Mesendoderm (in vitro differentiated cells): ENCODE data around the gene BTBD7.

Source experiments
- DNase-seq: peaks from one replicate; pipeline ENCODE4 v3.0.0; 2013
- H2AK5ac ChIP-seq: 2 replicates; pipeline ENCODE4 v1.6.1; 2013; ENCODE audit warnings: low read length, inconsistent platforms
- H2BK120ac ChIP-seq: 2 replicates; pipeline ENCODE4 v1.6.1; 2013; ENCODE audit warnings: low read depth, mild to moderate bottlenecking, low read length, moderate library complexity, mixed read lengths
- H2BK15ac ChIP-seq: replicated peaks from 2 replicates; pipeline ENCODE4 v1.6.1; 2013; ENCODE audit warnings: low read depth, mild to moderate bottlenecking, moderate library complexity
- H2BK5ac ChIP-seq: 2 replicates; pipeline ENCODE4 v1.6.1; 2013; ENCODE audit warnings: low read length, inconsistent platforms
- H3K18ac ChIP-seq: 2 replicates; pipeline ENCODE4 v1.6.1; 2013; ENCODE audit warnings: mild to moderate bottlenecking, low read length, mixed read lengths
- H3K23ac ChIP-seq: one replicate; pipeline ENCODE4 v1.6.1; 2013; ENCODE audit warnings: low read length
- H3K27ac ChIP-seq: 2 replicates; pipeline ENCODE4 v1.5.1; 2013; ENCODE audit warnings: low read depth, mild to moderate bottlenecking, inconsistent platforms, low read length, moderate library complexity
- H3K27me3 ChIP-seq: 2 replicates; pipeline ENCODE4 v1.6.1; 2013; ENCODE audit warnings: low read length, control low read depth, mild to moderate bottlenecking, inconsistent platforms; ENCODE audit not compliant: insufficient read depth, poor library complexity
- H3K36me3 ChIP-seq: 2 replicates; pipeline ENCODE4 v1.6.1; 2013; ENCODE audit warnings: low read length, inconsistent platforms; ENCODE audit not compliant: control insufficient read depth, insufficient read depth
- H3K4ac ChIP-seq: one replicate; pipeline ENCODE4 v1.6.1; 2013; ENCODE audit warnings: low read depth, mild to moderate bottlenecking, low read length, moderate library complexity
- H3K4me1 ChIP-seq: 2 replicates; pipeline ENCODE4 v1.6.1; 2013; ENCODE audit warnings: low read depth, low read length, inconsistent platforms; ENCODE audit not compliant: control insufficient read depth
- H3K4me2 ChIP-seq: 2 replicates; pipeline ENCODE4 v1.6.1; 2013; ENCODE audit warnings: low read length
- H3K4me3 ChIP-seq: 2 replicates; pipeline ENCODE4 v1.5.1; 2013; ENCODE audit warnings: mild to moderate bottlenecking, low read length
- H3K56ac ChIP-seq: one replicate; pipeline ENCODE4 v1.6.1; 2013; ENCODE audit warnings: low read length
- H3K79me1 ChIP-seq: 2 replicates; pipeline ENCODE4 v1.6.1; 2013; ENCODE audit warnings: low read length, inconsistent platforms
- H3K79me2 ChIP-seq: 2 replicates; pipeline ENCODE4 v1.6.1; 2013; ENCODE audit warnings: mild to moderate bottlenecking, low read length; ENCODE audit not compliant: control insufficient read depth, insufficient read depth
- H3K9ac ChIP-seq: 2 replicates; pipeline ENCODE4 v1.6.1; 2013; ENCODE audit warnings: low read length, inconsistent platforms
- H4K5ac ChIP-seq: one replicate; pipeline ENCODE4 v1.6.1; 2013; ENCODE audit warnings: low read length
- H4K8ac ChIP-seq: one replicate; pipeline ENCODE4 v1.6.1; 2013; ENCODE audit warnings: low read depth, mild to moderate bottlenecking, control low read depth, low read length, moderate library complexity
- WGBS: extraction: QIAGEN DNeasy Blood & Tissue Kit; methylation state at CpG from one replicate; pipeline ENCODE4 v1.1.7; 2013; ENCODE audit warnings: low lambda C conversion rate, missing lambda C conversion rate; ENCODE audit not compliant: insufficient coverage; ENCODE audit errors: extremely low coverage; 5-methylcytosine and 5-hydroxymethylcytosine counted together

The BTBD7 gene

DNA sequence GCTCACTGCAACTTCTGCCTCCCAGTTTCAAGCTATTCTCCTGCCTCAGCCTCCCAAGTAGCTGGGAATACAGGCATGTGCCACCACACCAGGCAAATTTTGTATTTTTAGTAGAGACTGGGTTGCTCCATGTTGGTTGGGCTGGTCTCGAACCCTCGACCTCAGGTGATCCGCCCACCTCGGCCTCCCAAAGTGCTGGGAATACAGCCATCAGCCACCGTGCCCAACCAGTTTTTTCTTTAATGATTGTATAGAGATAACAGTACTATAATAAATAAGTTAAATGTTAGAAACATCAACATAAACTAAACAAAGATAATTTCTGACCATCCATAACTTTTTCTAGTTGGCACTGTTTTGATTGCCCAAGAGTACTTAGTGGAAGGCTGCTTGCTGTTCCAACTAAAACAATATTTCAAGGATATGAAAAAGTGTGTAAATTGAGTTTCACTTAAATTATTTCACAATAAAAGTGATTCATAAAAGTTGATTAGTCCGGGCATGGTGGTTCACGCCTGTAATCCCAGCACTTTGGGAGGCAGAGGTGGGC, 131.6 kb downstream of the BTBD7 start:
- no peak overlapping the region for H2BK5ac ChIP-seq
- peaks cover 3% of the 10 kb centered on the region for H3K79me1 ChIP-seq
- H3K4me2 ChIP-seq, result no peak overlapping the region
- no peaks in the 10 kb centered on the region for H3K4me1 ChIP-seq
- H3K27ac ChIP-seq, result no peak overlapping the region
- no peaks in the 10 kb centered on the region for H3K27me3 ChIP-seq
- H3K9ac ChIP-seq, result no peak overlapping the region
- H2BK15ac ChIP-seq, result no peak overlapping the region
- no peak overlapping the region for H2AK5ac ChIP-seq
- H3K18ac ChIP-seq, result no peak overlapping the region
- no peak overlapping the region for H3K4me3 ChIP-seq
- H3K4ac ChIP-seq, result no peak overlapping the region
- H4K5ac ChIP-seq, result no peak overlapping the region
- no peaks in the 10 kb centered on the region for H3K36me3 ChIP-seq
- H3K23ac ChIP-seq, result no peak overlapping the region
- no peak overlapping the region for H2BK120ac ChIP-seq
- H4K8ac ChIP-seq, result no peak overlapping the region
- WGBS, result no CpG with 5 or more reads among the region's 7 CpGs
- peaks cover 3% of the 10 kb centered on the region for H3K79me2 ChIP-seq
- no peak overlapping the region for H3K56ac ChIP-seq
- no peak for DNase-seq

GRCh38 chr14:93200553-93200952, 132.3 kb downstream of the BTBD7 start:
- Histone ChIP-seq H3K9ac (no peak overlapping the region), H3K18ac (no peak overlapping the region), H2AK5ac (no peak overlapping the region), H2BK15ac (no peak overlapping the region), H3K4me1 (no peaks in the 10 kb centered on the region), H3K4me3 (no peak overlapping the region), H3K4me2 (no peak overlapping the region), H2BK120ac (no peak overlapping the region), H3K27me3 (no peaks in the 10 kb centered on the region), H3K23ac (no peak overlapping the region), H4K5ac (no peak overlapping the region), H3K56ac (no peak overlapping the region), H3K27ac (no peak overlapping the region), H2BK5ac (no peak overlapping the region), H3K36me3 (no peaks in the 10 kb centered on the region), H3K4ac (no peak overlapping the region), H3K79me2 (peaks cover 1% of the 10 kb centered on the region), H4K8ac (no peak overlapping the region), H3K79me1 (peaks cover 2% of the 10 kb centered on the region)
- no peak for DNase-seq
- no CpG with 5 or more reads among the region's 5 CpGs for WGBS

- no peak overlapping the region for H2BK15ac ChIP-seq
- H3K9ac ChIP-seq, result no peak overlapping the region
- H3K79me2 ChIP-seq, result no peaks in the 10 kb centered on the region
- no peak overlapping the region for H3K56ac ChIP-seq
- no peaks in the 10 kb centered on the region for H3K36me3 ChIP-seq
- H3K4me1 ChIP-seq, result no peaks in the 10 kb centered on the region
- no peak overlapping the region for H2BK120ac ChIP-seq
- H3K79me1 ChIP-seq, result no peaks in the 10 kb centered on the region
- no peak for DNase-seq
- H2AK5ac ChIP-seq, result no peak overlapping the region
- H3K27me3 ChIP-seq, result no peaks in the 10 kb centered on the region
- H3K18ac ChIP-seq, result no peak overlapping the region
- H3K23ac ChIP-seq, result no peak overlapping the region
- no peak overlapping the region for H4K5ac ChIP-seq
- H4K8ac ChIP-seq, result no peak overlapping the region
- H3K4me3 ChIP-seq, result no peak overlapping the region
- H3K4ac ChIP-seq, result no peak overlapping the region
- H3K4me2 ChIP-seq, result no peak overlapping the region
- no peak overlapping the region for H2BK5ac ChIP-seq
- no peak overlapping the region for H3K27ac ChIP-seq
- no CpG with 5 or more reads among the region's 4 CpGs for WGBS
These were observed 133.8 kb downstream of the BTBD7 start for GRCh38 chr14:93199031-93199430.

DNA sequence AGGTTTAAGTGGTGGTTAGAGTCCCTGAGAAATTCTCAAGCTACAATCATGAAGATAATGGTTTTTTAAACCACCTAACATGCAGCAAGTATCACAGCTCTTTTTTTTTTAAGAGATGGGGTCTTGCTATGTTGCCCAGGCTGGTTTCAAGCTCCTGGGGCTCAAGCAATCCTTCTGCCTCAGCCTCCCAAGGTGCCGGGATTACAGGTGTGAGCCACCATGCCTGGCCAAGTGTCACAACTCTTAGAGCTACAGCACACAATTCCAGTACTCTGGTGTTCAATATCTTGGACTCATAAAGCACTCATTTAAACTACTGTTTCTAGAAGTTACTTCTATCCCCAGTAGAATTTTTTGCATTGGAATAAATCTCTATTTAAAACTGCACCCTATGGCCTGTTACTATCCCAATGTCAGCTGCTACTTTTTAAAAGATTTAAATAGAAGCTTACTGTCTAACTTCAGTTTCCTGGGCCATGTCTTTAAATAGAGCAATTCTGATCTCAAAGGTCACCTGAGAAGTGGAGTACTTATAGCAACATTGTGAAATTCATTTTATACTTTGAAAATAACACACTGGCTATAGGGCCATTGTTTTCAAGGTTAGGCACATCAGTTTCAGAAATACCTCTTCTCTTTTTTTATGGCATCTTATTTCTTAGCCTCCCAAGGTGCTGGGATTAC, 137.4 kb downstream of the BTBD7 start:
- H3K27me3 ChIP-seq, result no peaks in the 10 kb centered on the region
- H3K79me2 ChIP-seq, result no peaks in the 10 kb centered on the region
- H3K18ac ChIP-seq, result no peak overlapping the region
- H3K79me1 ChIP-seq, result no peaks in the 10 kb centered on the region
- no peak overlapping the region for H3K4me3 ChIP-seq
- H3K9ac ChIP-seq, result no peak overlapping the region
- H2BK5ac ChIP-seq, result no peak overlapping the region
- no peak overlapping the region for H3K27ac ChIP-seq
- H3K56ac ChIP-seq, result no peak overlapping the region
- H3K4ac ChIP-seq, result no peak overlapping the region
- H4K8ac ChIP-seq, result no peak overlapping the region
- DNase-seq, result no peak
- no peak overlapping the region for H3K23ac ChIP-seq
- H3K4me1 ChIP-seq, result no peaks in the 10 kb centered on the region
- WGBS, result no CpG with 5 or more reads among the region's 1 CpG
- no peak overlapping the region for H2BK120ac ChIP-seq
- H4K5ac ChIP-seq, result no peak overlapping the region
- no peak overlapping the region for H3K4me2 ChIP-seq
- H2BK15ac ChIP-seq, result no peak overlapping the region
- no peak overlapping the region for H2AK5ac ChIP-seq
- no peaks in the 10 kb centered on the region for H3K36me3 ChIP-seq
